ENCODE measurements around the gene NCKIPSD. TPM values are rescaled to one million over a fixed set of nuclear protein-coding genes. Genes with fewer than 3 reads are reported as not detected.

The NCKIPSD gene
- total RNA-seq, 1 donor from 2014 or later, result 18.3 TPM

GRCh38 chr3:48684054-48684349 lies 1.7 kb downstream of the NCKIPSD start:
- Histone ChIP-seq H3K4me3 (peak overlapping the region; percentile 91), H3K36me3 (peaks cover 43% of the 10 kb centered on the region), H3K27me3 (no peaks in the 10 kb centered on the region), H3K4me1 (peaks cover 22% of the 10 kb centered on the region), H3K9me3 (no peaks in the 10 kb centered on the region), H3K27ac (peak overlapping the region; percentile 51)
- no peak for TF ChIP-seq CTCF (IDR thresholded peaks at IDR 0.05)
- intact Hi-C loops (cut with DNase I), result no loop called here
- ATAC-seq (no peak), DNase-seq (no peak)

- ATAC-seq (no peak), DNase-seq (no peak)
- Histone ChIP-seq H3K36me3 (peaks cover 41% of the 10 kb centered on the region), H3K4me3 (no peak overlapping the region), H3K4me1 (peaks cover 22% of the 10 kb centered on the region), H3K27ac (no peak overlapping the region), H3K9me3 (no peaks in the 10 kb centered on the region), H3K27me3 (no peaks in the 10 kb centered on the region)
- TF ChIP-seq CTCF (IDR thresholded peaks at IDR 0.05), result no peak
- intact Hi-C loops (cut with DNase I), result no loop called here
Observed at GRCh38 chr3:48682786-48683185, 2.9 kb downstream of the NCKIPSD start.

- no peak for TF ChIP-seq CTCF (IDR thresholded peaks at IDR 0.05)
- peaks cover 34% of the 10 kb centered on the region for H3K36me3 ChIP-seq
- no peaks in the 10 kb centered on the region for H3K9me3 ChIP-seq
- H3K27me3 ChIP-seq, result no peaks in the 10 kb centered on the region
- no peak for ATAC-seq
- H3K4me3 ChIP-seq, result no peak overlapping the region
- intact Hi-C loops (cut with DNase I), result no loop called here
- H3K4me1 ChIP-seq, result peaks cover 22% of the 10 kb centered on the region
- DNase-seq, result peak; percentile 46
- no peak overlapping the region for H3K27ac ChIP-seq
Observed at GRCh38 chr3:48681974-48682610, 3.6 kb downstream of the NCKIPSD start.

GRCh38 chr3:48681541-48681880 lies 4.2 kb downstream of the NCKIPSD start:
- no peak for DNase-seq
- Histone ChIP-seq H3K27ac (no peak overlapping the region), H3K36me3 (peaks cover 34% of the 10 kb centered on the region), H3K9me3 (no peaks in the 10 kb centered on the region), H3K27me3 (no peaks in the 10 kb centered on the region), H3K4me3 (no peak overlapping the region), H3K4me1 (peaks cover 21% of the 10 kb centered on the region)
- intact Hi-C loops (cut with DNase I), result no loop called here
- no peak for ATAC-seq
- TF ChIP-seq CTCF (IDR thresholded peaks at IDR 0.05), result no peak

- no peaks in the 10 kb centered on the region for H3K27me3 ChIP-seq
- peaks cover 34% of the 10 kb centered on the region for H3K36me3 ChIP-seq
- no peak overlapping the region for H3K27ac ChIP-seq
- TF ChIP-seq CTCF (IDR thresholded peaks at IDR 0.05), result no peak
- ATAC-seq (no peak), DNase-seq (no peak)
- intact Hi-C loops (cut with DNase I), result no loop called here
- H3K9me3 ChIP-seq, result no peaks in the 10 kb centered on the region
- no peak overlapping the region for H3K4me3 ChIP-seq
- H3K4me1 ChIP-seq, result peaks cover 16% of the 10 kb centered on the region
Observed at GRCh38 chr3:48680811-48681540, 4.7 kb downstream of the NCKIPSD start.
